ENCODE results near the gene LNX1.
"Not testable (repeated sequence)": the region's sequence is repeated elsewhere in the genome, so short reads cannot be mapped to it uniquely, and the experiment has no call there.

Gene LNX1

GRCh38 chr4:53494851-53495250 is 96.4 kb downstream of the LNX1 start:
- no peak for DNase-seq (ENCODE audit: low spot score)

- DNase-seq (ENCODE audit: low spot score) = no peak
These were observed 100.2 kb downstream of the LNX1 start for GRCh38 chr4:53490965-53491622.

DNA sequence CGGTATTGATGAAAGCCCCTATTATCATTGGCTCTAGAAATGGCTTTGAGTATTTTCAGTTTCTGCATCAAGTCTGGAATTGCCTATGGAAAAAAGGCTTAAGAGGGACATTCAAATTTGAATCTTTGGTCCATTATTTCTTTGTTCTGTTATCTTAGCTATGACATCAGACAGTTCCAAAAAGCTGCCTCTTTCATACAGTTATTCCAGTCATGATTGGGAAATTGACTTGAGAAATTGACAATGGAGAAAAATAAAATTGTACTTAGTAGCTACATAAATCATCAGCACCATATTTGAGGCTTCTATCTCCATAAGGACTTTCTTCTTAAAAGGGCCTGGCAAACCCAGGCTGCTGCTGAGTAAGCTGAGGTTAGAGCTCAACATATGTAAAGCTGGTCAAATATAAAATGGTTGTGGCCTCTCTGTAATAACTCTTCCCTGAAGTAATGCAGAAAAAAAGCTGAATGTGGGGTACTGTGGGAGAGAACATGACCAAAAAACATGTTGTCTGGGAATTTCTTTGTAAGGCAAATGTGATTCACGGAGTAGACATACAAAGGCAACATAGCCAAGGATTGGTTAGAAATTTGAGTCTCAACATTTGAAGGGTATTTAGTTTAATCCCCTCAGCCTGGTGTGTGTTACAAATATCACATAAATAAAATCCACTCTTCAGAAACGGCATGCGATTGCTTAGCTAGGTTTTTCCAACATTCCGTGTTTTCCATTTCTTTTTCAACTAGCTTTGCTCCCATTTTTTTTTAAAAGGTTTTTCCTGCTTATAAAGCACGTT is 100.9 kb downstream of the LNX1 start:
- no peak for DNase-seq (ENCODE audit: low spot score)

DNA sequence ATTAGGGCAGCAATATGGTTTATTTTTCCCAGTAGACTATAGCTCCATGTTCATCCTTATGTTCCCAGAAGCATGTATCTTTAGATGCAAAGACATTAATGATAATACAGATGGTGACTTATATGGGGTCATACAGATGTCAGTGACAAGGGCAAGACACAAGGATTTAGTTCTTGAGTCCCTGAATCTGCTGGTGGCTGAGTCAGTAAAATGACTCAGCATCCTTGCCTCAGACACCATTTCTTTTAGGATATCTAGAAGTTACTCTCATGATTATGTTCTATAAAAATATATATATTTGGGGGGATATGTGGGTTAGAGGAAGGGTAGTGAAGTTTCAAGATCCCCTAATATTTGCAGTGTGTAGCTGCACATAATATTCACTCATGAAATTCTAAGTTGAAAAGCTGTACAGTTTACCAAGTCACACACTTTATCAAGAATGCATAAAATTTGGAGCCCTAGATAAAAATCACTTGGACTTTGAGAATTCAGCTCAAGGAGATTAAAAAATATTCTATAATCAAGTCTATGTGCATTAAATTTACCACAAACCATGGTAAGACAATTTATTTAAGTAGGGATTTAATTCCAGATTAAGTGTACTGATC is 101.9 kb downstream of the LNX1 start:
- no peak for DNase-seq (ENCODE audit: low spot score)

DNA sequence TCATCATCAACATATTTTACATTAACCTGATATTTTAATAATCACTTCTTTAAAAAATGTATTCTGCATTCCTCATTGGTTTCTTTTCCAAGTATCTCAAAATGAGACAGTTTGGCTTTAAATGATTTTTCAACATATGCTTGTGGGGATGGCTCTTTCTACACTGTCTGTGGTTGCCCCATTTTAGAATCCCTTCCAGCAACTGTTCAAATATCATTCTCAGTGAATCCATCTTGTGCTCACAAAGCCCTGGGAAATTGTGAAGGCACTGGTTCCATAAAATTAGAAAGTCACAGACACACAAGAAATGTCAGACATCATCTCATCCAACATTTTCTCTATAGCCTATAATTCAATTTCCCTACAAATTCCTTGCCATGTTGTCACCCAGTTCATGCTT is 103.5 kb downstream of the LNX1 start:
- DNase-seq (ENCODE audit: low spot score) = no peak

DNA sequence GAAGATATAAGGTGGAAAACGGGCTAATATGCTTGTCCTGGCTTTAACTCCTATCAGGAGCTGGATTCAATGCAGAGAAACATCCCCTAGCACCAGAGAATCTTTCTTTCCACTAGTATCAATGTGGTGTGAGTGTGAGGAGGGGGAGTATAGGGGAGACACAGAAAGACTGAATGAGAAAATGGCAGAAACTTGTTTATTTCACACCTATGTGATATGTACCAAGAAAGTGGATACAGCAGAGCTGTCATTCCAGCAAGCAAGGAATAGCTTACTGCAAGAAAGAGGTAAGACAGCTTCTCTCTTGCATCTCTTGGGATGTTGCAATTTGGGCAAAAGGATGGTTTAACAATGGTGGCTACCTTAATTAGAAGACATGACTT is 105.6 kb downstream of the LNX1 start:
- DNase-seq (ENCODE audit: low spot score) = no peak

GRCh38 chr4:53484911-53485657 is 106.2 kb downstream of the LNX1 start:
- no peak for DNase-seq (ENCODE audit: low spot score)

- no peak for DNase-seq (ENCODE audit: low spot score)
These were observed 108.0 kb downstream of the LNX1 start for GRCh38 chr4:53483250-53483649.

DNA sequence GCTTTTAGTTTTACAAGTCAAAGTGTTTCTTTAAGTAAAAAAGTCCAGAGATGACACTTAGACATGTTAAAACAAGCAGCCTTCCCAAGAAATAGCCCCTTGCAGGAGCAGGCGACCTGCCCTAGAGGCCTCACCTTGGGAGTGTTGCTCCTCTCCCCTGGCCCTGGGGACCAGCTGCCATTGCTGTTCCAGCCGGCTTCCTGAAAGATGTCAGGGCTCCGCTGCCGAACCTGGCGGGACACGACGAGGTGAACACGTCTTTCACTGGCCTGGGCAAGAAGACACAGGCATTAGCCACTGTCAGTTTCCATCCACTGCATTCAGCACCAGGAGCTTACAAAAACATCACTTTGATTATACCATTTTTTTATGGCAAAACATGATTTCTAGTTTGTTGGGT is 109.7 kb downstream of the LNX1 start:
- DNase-seq (ENCODE audit: low spot score) = no peak

GRCh38 chr4:53480909-53481308 is 110.4 kb downstream of the LNX1 start:
- DNase-seq (ENCODE audit: low spot score) = no peak

- no peak for DNase-seq (ENCODE audit: low spot score)
These were observed 111.4 kb downstream of the LNX1 start for GRCh38 chr4:53479736-53480525.

DNA sequence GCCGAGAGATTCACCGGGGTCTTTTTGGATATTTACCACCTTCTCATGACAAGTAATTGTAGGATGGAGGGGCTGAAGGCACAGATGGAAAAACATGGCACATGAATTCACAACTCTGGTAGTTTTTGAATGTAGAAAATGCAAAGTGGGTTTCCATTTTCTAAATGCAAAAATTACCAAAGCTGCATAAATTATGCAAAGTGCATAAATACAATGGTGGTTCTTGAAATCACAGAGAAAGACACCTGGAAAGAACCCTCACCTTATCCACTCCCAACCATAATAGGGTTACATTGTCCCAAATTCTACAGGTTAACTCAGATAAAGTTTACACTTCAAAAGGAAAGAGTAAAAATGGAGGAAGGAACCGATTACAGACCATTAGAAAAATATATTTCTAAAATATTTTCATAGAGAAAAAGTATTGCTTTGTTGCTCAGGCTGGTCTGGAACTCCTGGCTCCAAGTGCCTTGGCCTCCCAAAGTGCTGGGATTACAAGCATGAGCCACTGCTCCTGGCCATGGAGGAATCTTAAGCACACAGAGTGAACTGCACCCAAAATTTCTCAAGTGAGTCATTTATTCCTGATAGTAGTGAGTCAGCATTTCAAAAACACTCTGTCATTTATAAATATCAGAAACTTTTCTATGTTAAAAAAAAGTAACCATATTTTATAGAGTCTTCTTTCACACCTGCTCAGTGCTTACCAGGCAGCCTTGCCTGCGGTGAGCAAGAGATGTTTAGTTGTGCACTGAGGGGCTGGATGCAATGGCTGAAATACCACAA is 112.4 kb downstream of the LNX1 start:
- DNase-seq (ENCODE audit: low spot score) = no peak

GRCh38 chr4:53477636-53478035 is 113.7 kb downstream of the LNX1 start:
- no peak for DNase-seq (ENCODE audit: low spot score)

- no peak for DNase-seq (ENCODE audit: low spot score)
These were observed 114.2 kb downstream of the LNX1 start for GRCh38 chr4:53477038-53477565.

DNA sequence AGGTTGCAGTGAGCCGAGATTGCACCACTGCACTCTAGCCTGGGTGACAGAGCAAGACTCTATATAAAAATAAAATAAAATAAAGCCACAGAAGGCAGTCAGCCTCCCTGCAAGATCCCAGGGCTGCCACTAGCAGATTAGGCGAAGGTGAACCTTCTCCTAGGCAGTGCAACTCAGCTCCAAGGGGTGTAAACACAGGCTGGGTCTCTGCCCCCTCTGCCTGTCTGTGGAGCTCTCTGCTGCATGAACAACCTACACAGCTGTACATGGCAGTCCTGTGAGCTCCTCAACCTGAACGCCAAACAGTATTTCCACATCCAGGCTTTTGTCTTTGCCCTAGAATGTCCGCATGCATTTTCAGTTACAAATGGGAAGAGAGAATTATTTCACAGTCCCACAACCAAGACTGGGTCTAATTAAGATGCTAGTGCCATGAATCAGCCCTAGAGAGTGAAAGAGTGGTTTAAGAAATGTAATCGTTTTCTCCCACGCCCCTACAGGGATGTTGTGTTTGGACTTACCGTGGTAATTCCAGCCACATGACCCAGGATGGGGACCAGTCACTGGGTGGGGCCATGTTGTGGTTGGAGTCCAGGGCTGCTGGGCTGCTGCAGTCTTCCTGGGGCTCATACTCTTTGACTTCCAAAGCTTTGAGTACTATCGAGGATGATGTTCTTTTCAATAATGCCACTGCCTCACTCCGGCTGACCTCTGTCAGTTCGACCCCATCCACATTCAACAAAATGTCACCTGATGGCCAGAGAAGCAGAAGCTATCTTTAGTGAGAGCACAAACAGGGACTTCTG is 114.9 kb downstream of the LNX1 start:
- DNase-seq (ENCODE audit: low spot score) = no peak

- not testable (repeated sequence) for DNase-seq (ENCODE audit: low spot score)
These were observed 124.7 kb downstream of the LNX1 start for GRCh38 chr4:53466576-53466975.

DNA sequence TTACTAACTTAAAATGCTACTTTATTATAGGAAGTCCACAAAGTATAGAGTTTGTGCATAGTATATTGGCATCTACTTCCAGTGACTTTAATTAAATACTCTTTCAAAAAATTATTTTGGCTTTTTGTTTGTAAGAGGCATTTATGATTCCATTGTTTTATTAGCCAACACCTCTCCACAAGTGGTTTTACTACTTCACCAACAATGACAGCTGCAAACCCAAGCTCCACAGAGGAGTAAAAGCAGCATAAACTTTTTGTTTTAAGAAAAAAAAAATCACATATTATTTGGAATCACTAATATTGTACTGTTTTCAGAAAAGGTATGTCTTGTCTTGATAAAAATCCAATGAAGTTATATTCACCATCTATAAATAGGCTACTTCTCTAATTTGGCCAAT is 125.4 kb downstream of the LNX1 start:
- DNase-seq (ENCODE audit: low spot score) = no peak

GRCh38 chr4:53465281-53465680 is 126.0 kb downstream of the LNX1 start:
- DNase-seq (ENCODE audit: low spot score) = no peak

GRCh38 chr4:53463340-53463739 is 127.9 kb downstream of the LNX1 start:
- DNase-seq (ENCODE audit: low spot score) = no peak

- DNase-seq (ENCODE audit: low spot score) = no peak
These were observed 130.0 kb downstream of the LNX1 start for GRCh38 chr4:53461244-53461643.

All from CD4-positive, alpha-beta T cell treated with Interleukin-15 for 4 hours (primary cell).